CD4-positive, alpha-beta T cell (primary cell): ENCODE results near the gene PTPRE. TPM values are rescaled to one million over a fixed set of nuclear protein-coding genes. Genes with fewer than 3 reads are reported as not detected.

Experiments
- ATAC-seq: fragments of 200-7000 bp; cut with Tn5 transposase; one replicate; pipeline ENCODE4 v1.10.0; 2022; ENCODE audit warnings: mild to moderate bottlenecking; ENCODE audit not compliant: poor library complexity
- CTCF ChIA-PET: fragments of 350-600 bp; sonication (Branson Sonifier 250); formaldehyde crosslinking; loops from one replicate; lab custom pipeline; 2021; ENCODE audit warnings: antibody characterized with exemption, inconsistent platforms; lab: Charles Lee
- POLR2A ChIA-PET: fragments of 350-600 bp; sonication (Branson Sonifier 250); formaldehyde crosslinking; loops from one replicate; lab custom pipeline; 2021; ENCODE audit warnings: antibody characterized with exemption, inconsistent platforms; lab: Charles Lee
- DNase-seq, 14 experiments: peaks; one replicate each; pipeline ENCODE4 v3.0.0-alpha.2; 2013 to 2020; ENCODE audit warnings: mixed read lengths in 2 of 14
- H3K27ac ChIP-seq, 2 donors: one replicate each; pipeline versions ENCODE4 v1.5.1 to v1.7.0; 2013; ENCODE audit warnings: low read length in 2 of 2, low read depth in 1 of 2, mild to moderate bottlenecking in 1 of 2
- H3K27me3 ChIP-seq, 2 experiments: 1 replicate in 1 of 2; 2 replicates in 1 of 2; pipeline versions ENCODE4 v1.6.1 to v1.7.0; 2013; ENCODE audit warnings: low read length in 2 of 2, control low read depth in 1 of 2, mild to moderate bottlenecking in 1 of 2, moderate library complexity in 1 of 2; ENCODE audit not compliant: insufficient read depth in 2 of 2, control insufficient read depth in 1 of 2
- H3K36me3 ChIP-seq: one replicate; pipeline ENCODE4 v1.6.1; 2013; ENCODE audit warnings: low read length, control low read depth; ENCODE audit not compliant: insufficient read depth
- H3K4me1 ChIP-seq: one replicate; pipeline ENCODE4 v1.6.1; 2013; ENCODE audit warnings: low read length, control low read depth; ENCODE audit not compliant: insufficient read depth
- H3K4me3 ChIP-seq: one replicate; pipeline ENCODE4 v1.5.1; 2013; ENCODE audit warnings: mild to moderate bottlenecking, low read length, moderate library complexity
- H3K9me3 ChIP-seq, 2 experiments: 1 replicate in 1 of 2; 2 replicates in 1 of 2; pipeline versions ENCODE4 v1.6.1 to v1.7.0; 2013; ENCODE audit warnings: low read length in 2 of 2, mild to moderate bottlenecking in 2 of 2, control low read depth in 1 of 2, moderate library complexity in 1 of 2; ENCODE audit not compliant: control insufficient read depth in 1 of 2, insufficient read depth in 1 of 2
- H3K27ac Mint-ChIP-seq: one replicate; pipeline ENCODE4 v1.8.0; 2020; ENCODE audit warnings: mixed read lengths
- H3K27me3 Mint-ChIP-seq: one replicate; pipeline ENCODE4 v1.8.0; 2021; ENCODE audit warnings: mixed read lengths
- H3K36me3 Mint-ChIP-seq: one replicate; pipeline ENCODE4 v1.8.0; 2021; ENCODE audit warnings: low read depth, mixed read lengths
- H3K4me1 Mint-ChIP-seq: one replicate; pipeline ENCODE4 v1.8.0; 2021; ENCODE audit warnings: low read depth, mixed read lengths
- H3K4me3 Mint-ChIP-seq: one replicate; pipeline ENCODE4 v1.8.0; 2020; ENCODE audit warnings: mild to moderate bottlenecking, mixed read lengths
- H3K9me3 Mint-ChIP-seq: one replicate; pipeline ENCODE4 v1.8.0; 2020; ENCODE audit warnings: mixed read lengths
- intact Hi-C, 2 experiments: fragments of 100-400 bp; cut with DNase I in 1 of 2; cut with micrococcal nuclease in 1 of 2; formaldehyde crosslinking; loops; one replicate each; pipeline versions ENCODE4 v1.15.1 to v1.9.0; 2023 to 2025; cut with DNase I, micrococcal nuclease
- total RNA-seq, 174 experiments: library from RNA in 2 of 174; stranded (reverse) in 2 of 174; gene quantifications; one replicate each; pipeline ENCODE4 v1.2.3 and lab custom pipeline; 2021 to 2026
- TF ChIP-seq, protein P1 (sequence below): fragments of 200-600 bp; IDR thresholded peaks from one replicate; pipeline ENCODE4 v1.8.0; 2022; ENCODE audit warnings: antibody characterized with exemption, mild to moderate bottlenecking

The PTPRE gene
- total RNA-seq, 2 experiments from 2014 or later, result 47.6 to 55.1 TPM

DNA sequence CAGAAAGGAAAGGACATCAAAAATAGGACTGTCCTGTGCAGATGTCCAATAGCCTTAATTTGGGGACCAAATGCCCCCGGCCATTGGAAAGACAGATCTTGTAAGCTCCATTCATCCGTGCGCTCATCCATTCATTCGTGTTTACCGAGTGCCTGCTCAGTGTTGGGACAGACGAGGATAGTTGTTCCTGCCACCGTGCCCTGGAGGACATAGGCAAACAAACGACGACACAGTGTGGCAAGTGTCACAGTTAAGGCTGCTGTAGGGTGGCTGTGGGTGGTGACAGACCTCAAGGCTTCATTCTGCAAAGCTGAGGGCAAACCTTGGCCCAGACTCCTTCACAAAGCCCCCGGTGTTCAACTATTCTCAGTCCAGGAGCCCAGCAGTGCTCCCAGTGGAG is 191.7 kb downstream of the PTPRE start:
- Mint-ChIP-seq H3K9me3 (no peaks in the 10 kb centered on the region), H3K4me1 (peaks cover 39% of the 10 kb centered on the region), H3K4me3 (no peak overlapping the region), H3K27ac (no peak overlapping the region), H3K27me3 (no peaks in the 10 kb centered on the region), H3K36me3 (no peaks in the 10 kb centered on the region)
- no peaks in the 10 kb centered on the region for H3K27me3 ChIP-seq
- POLR2A ChIA-PET, result no interaction called here
- no peaks in the 10 kb centered on the region for H3K36me3 ChIP-seq
- TF ChIP-seq, protein P1, sequence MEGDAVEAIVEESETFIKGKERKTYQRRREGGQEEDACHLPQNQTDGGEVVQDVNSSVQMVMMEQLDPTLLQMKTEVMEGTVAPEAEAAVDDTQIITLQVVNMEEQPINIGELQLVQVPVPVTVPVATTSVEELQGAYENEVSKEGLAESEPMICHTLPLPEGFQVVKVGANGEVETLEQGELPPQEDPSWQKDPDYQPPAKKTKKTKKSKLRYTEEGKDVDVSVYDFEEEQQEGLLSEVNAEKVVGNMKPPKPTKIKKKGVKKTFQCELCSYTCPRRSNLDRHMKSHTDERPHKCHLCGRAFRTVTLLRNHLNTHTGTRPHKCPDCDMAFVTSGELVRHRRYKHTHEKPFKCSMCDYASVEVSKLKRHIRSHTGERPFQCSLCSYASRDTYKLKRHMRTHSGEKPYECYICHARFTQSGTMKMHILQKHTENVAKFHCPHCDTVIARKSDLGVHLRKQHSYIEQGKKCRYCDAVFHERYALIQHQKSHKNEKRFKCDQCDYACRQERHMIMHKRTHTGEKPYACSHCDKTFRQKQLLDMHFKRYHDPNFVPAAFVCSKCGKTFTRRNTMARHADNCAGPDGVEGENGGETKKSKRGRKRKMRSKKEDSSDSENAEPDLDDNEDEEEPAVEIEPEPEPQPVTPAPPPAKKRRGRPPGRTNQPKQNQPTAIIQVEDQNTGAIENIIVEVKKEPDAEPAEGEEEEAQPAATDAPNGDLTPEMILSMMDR, result no peak
- ATAC-seq (no peak), DNase-seq (no peak)
- CTCF ChIA-PET, result no interaction called here
- no peaks in the 10 kb centered on the region for H3K9me3 ChIP-seq
- H3K27ac ChIP-seq, result no peak overlapping the region
- peaks cover 33% of the 10 kb centered on the region for H3K4me1 ChIP-seq
- no peak overlapping the region for H3K4me3 ChIP-seq
- intact Hi-C loops, result no loop called here

DNA sequence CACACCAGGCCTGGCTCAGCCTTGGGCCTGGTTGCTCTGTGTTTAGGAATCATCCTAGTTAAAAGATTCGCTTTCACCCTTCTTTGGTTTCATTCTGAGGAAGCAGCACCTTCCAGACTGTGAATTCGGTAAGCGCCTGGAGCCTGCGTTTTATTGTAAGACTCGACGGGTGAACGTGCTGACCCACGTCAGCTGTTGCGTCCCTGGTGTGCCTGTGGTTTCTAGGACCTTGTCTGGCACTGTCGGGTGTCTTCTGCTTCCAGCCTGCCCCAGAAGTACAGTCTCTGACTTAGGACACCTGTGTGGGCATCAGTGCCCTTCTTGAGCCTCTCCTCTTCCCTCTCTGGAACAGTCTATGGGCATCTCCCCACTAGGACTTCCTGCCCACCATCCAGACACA is 193.0 kb downstream of the PTPRE start:
- Mint-ChIP-seq H3K4me1 (peaks cover 50% of the 10 kb centered on the region), H3K4me3 (no peak overlapping the region), H3K36me3 (no peaks in the 10 kb centered on the region)

DNA sequence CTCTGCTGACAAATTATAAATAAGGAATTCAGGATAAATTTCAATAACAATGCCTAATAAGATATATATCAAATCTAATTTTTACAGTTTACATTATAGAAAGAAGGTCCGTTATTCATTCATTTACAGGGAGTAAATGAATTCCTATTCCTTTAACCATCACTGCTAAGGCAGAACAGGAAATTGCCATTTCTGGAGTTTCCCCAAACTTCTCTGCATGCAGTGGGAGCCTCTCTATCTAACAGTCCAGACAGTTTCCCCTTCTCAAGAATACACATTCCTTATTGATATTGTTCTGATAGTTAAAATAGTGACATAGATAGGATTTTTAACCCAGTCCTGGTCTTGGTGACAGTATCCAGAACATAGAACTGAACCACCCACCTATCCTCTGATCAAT is 195.0 kb downstream of the PTPRE start:
- H3K36me3 Mint-ChIP-seq, result no peaks in the 10 kb centered on the region
- H3K4me1 ChIP-seq, result peaks cover 28% of the 10 kb centered on the region
- ATAC-seq, result no peak
- no peaks in the 10 kb centered on the region for H3K27me3 ChIP-seq
- DNase-seq, result no peak
- CTCF ChIA-PET, result no interaction called here
- no peak overlapping the region for H3K4me3 ChIP-seq
- intact Hi-C loops, result no loop called here
- TF ChIP-seq, protein P1, result no peak
- H3K9me3 ChIP-seq, result no peaks in the 10 kb centered on the region
- H3K36me3 ChIP-seq, result no peaks in the 10 kb centered on the region
- peak overlapping the region; percentile 54 for H3K27ac Mint-ChIP-seq
- no peaks in the 10 kb centered on the region for H3K9me3 Mint-ChIP-seq
- no peak overlapping the region for H3K27ac ChIP-seq
- H3K4me3 Mint-ChIP-seq, result no peak overlapping the region
- H3K4me1 Mint-ChIP-seq, result peaks cover 38% of the 10 kb centered on the region
- POLR2A ChIA-PET, result no interaction called here
- no peaks in the 10 kb centered on the region for H3K27me3 Mint-ChIP-seq

More for the DNA sequence above, 193.0 kb downstream of the PTPRE start:
- no peaks in the 10 kb centered on the region for H3K9me3 ChIP-seq
- H3K4me3 ChIP-seq, result no peak overlapping the region
- TF ChIP-seq, protein P1, result no peak
- no peak for ATAC-seq
- ChIA-PET CTCF (no interaction called here), POLR2A (no interaction called here)
- peaks cover 46% of the 10 kb centered on the region for H3K4me1 ChIP-seq
- no peaks in the 10 kb centered on the region for H3K27me3 ChIP-seq
- DNase-seq, result no peak
- no peaks in the 10 kb centered on the region for H3K27me3 Mint-ChIP-seq
- H3K27ac ChIP-seq, result no peak overlapping the region
- H3K27ac Mint-ChIP-seq, result no peak overlapping the region
- no peaks in the 10 kb centered on the region for H3K36me3 ChIP-seq
- intact Hi-C loops, result no loop called here
- H3K9me3 Mint-ChIP-seq, result no peaks in the 10 kb centered on the region
